Nephron progenitor cell (in vitro differentiated cells): ENCODE measurements around the gene PHACTR1.

Experiments used
- DNase-seq: peaks from one replicate; pipeline ENCODE4 v3.0.0; 2021
- H3K27ac Mint-ChIP-seq: 2 replicates; pipeline ENCODE4 v1.8.0; 2021; ENCODE audit warnings: mild to moderate bottlenecking, moderate library complexity, mixed read lengths
- H3K27me3 Mint-ChIP-seq: 2 replicates; pipeline ENCODE4 v1.8.0; 2021; ENCODE audit warnings: mild to moderate bottlenecking, low read depth, mixed read lengths; ENCODE audit not compliant: poor library complexity
- H3K36me3 Mint-ChIP-seq: 2 replicates; pipeline ENCODE4 v1.8.0; 2021; ENCODE audit warnings: low read depth, mixed read lengths
- H3K4me1 Mint-ChIP-seq: 2 replicates; pipeline ENCODE4 v1.8.0; 2021; ENCODE audit warnings: mixed read lengths
- H3K4me3 Mint-ChIP-seq: 2 replicates; pipeline ENCODE4 v1.8.0; 2021; ENCODE audit warnings: mild to moderate bottlenecking, moderate library complexity, mixed read lengths
- H3K9me3 Mint-ChIP-seq: 2 replicates; pipeline ENCODE4 v1.8.0; 2021; ENCODE audit warnings: mild to moderate bottlenecking, moderate library complexity, mixed read lengths
- TF ChIP-seq, protein P1 (sequence below): fragments of 200-600 bp; sonication (generic); IDR thresholded peaks from 2 replicates; pipeline ENCODE4 v1.5.0; 2021; ENCODE audit warnings: antibody characterized with exemption

The PHACTR1 gene

DNA sequence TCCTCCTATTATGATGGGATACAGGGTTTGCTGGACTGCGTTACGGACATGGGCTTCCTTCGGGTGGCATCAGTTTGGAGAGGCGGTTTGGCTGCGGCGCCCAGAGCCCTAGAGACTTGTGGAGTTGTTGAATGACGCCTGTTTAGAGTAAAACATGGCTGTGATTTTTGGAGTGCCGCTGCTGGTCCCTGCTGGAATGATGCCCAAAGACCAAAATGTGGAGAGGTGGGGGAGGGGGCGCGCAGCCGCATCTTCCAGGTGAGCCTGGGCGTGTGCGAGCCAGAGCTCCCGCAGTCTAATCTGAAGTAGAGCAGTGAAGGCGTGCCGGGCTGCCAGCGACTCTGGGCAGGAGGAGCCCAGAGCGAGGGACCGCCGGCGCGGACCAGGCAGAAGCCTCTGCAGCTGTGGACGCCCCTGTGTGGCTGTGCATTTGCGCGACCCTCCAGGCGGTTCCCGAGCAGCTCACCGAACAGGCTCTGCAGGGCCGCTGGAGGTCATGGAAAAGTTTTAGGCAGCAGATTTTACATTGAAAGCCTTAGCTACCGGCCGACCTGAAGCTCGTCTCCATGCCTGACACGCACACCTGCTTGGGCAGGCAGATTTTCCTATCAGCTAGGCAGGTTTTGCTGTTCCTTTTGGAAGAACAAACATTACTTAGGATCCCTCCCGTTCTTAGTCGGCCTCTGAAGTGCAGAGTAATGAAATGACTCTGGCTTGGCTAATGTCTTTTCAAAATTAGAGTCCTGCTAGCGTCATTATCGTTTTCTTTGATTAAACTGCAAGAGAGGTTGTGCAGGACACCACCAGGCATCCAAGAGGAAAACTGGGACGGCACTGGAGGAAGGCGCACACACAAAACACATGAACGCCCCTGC is 298.2 kb downstream of the PHACTR1 start:
- Mint-ChIP-seq H3K9me3 (no peaks in the 10 kb centered on the region), H3K4me1 (peaks cover 31% of the 10 kb centered on the region), H3K36me3 (no peaks in the 10 kb centered on the region), H3K27ac (no peak overlapping the region), H3K27me3 (peaks cover 87% of the 10 kb centered on the region), H3K4me3 (peak overlapping the region; percentile 78)
- TF ChIP-seq, protein P1, sequence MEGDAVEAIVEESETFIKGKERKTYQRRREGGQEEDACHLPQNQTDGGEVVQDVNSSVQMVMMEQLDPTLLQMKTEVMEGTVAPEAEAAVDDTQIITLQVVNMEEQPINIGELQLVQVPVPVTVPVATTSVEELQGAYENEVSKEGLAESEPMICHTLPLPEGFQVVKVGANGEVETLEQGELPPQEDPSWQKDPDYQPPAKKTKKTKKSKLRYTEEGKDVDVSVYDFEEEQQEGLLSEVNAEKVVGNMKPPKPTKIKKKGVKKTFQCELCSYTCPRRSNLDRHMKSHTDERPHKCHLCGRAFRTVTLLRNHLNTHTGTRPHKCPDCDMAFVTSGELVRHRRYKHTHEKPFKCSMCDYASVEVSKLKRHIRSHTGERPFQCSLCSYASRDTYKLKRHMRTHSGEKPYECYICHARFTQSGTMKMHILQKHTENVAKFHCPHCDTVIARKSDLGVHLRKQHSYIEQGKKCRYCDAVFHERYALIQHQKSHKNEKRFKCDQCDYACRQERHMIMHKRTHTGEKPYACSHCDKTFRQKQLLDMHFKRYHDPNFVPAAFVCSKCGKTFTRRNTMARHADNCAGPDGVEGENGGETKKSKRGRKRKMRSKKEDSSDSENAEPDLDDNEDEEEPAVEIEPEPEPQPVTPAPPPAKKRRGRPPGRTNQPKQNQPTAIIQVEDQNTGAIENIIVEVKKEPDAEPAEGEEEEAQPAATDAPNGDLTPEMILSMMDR: no peak
- DNase-seq: peak; percentile 48

DNA sequence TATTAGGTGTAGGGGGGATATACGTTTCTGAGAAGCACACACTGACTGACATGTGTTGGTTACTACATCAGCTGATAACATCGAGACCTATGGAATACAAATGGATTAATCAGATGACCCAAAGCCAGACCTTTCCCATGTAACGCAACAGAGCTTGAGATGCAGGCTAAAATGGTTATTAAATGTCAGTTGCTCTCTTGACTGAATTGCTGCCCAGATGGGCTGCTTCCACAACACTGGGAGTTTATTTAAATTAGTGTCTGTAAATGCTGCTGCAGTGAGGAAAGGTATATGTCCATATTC is 298.8 kb downstream of the PHACTR1 start:
- DNase-seq: no peak
- Mint-ChIP-seq H3K9me3 (peaks cover 2% of the 10 kb centered on the region), H3K27me3 (peaks cover 83% of the 10 kb centered on the region), H3K4me1 (peaks cover 31% of the 10 kb centered on the region), H3K4me3 (peak overlapping the region; percentile 78), H3K36me3 (no peaks in the 10 kb centered on the region), H3K27ac (no peak overlapping the region)
- TF ChIP-seq, protein P1: no peak

DNA sequence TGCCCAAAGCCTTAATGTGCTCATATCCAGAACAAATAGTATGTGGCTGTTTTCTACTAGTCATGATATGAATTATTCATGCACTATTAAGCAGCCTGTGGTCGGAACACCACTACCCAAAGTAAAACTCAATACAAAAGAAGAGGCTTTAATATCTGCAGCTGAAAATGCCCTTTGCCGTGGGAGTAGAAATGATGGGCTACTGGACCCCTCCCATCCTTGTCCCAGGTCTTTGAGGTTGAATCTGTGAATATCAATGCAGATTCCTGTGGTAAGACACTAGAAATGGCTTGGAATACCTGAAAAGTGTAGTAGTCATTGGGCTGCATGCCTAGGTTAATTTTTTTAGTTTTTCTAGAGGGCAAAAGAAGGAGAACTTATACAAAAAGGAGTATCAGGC is 308.0 kb downstream of the PHACTR1 start:
- Mint-ChIP-seq H3K36me3 (no peaks in the 10 kb centered on the region), H3K27me3 (peaks cover 6% of the 10 kb centered on the region), H3K4me3 (no peak overlapping the region), H3K4me1 (peaks cover 38% of the 10 kb centered on the region), H3K9me3 (peaks cover 14% of the 10 kb centered on the region), H3K27ac (no peak overlapping the region)
- no peak for DNase-seq
- TF ChIP-seq, protein P1: no peak

DNA sequence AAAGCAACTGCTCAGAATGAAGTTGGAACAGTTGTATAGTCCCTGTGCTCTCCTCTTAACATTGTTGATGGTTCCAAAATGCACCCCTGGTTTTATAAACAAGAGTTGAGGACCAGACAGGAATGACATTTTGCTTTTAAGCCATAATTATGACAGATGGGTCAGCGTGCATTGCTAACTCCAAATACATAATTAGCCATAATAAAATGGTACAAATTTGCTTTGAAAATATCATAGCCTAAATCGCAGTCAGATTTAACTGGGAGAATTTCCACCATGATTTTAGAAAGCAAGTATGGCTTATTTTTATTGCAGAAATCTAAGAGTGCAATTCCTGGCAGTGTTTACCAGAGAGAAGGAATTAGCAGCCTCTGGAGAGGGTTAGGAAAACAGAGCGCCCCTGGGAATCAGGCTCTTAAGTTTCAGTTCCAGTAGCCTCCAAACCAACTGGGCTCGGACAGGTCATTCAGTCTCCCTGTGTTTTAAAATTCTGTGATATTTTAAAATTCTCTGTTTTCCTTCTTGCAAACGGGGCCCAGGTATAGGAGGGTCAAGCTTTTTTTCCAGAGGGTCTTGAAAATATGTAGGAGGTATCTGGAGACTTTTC is 309.4 kb downstream of the PHACTR1 start:
- H3K4me3 Mint-ChIP-seq: peak overlapping the region; percentile 53
- no peaks in the 10 kb centered on the region for H3K36me3 Mint-ChIP-seq
- H3K27ac Mint-ChIP-seq: peak overlapping the region; percentile 94
- H3K9me3 Mint-ChIP-seq: peaks cover 7% of the 10 kb centered on the region
- peaks cover 2% of the 10 kb centered on the region for H3K27me3 Mint-ChIP-seq
- TF ChIP-seq, protein P1: no peak
- DNase-seq: no peak
- H3K4me1 Mint-ChIP-seq: peaks cover 38% of the 10 kb centered on the region

DNA sequence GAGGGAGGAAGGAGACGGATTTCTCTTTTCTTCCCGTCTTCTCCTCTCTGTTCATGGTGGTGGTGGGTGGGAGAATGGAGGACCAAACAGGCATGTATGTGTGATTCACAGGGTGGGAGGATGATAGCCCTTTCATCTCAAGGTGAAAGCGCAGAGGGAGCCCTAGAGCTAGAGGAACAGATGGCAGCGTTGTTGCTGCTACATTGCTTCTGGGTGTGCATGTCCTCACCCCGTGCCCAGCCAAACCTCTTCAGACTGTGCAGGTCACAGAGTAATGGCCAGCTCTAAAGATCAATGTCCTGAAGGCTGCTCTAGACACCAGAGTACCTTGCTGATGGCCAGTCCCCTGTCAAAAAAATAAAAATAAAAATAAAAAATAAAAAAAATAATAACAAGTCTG is 310.0 kb downstream of the PHACTR1 start:
- Mint-ChIP-seq H3K27ac (peak overlapping the region; percentile 94), H3K27me3 (peaks cover 2% of the 10 kb centered on the region), H3K9me3 (peaks cover 1% of the 10 kb centered on the region), H3K4me3 (peak overlapping the region; percentile 53), H3K36me3 (no peaks in the 10 kb centered on the region), H3K4me1 (peaks cover 38% of the 10 kb centered on the region)
- TF ChIP-seq, protein P1: no peak
- DNase-seq: peak; percentile 10

DNA sequence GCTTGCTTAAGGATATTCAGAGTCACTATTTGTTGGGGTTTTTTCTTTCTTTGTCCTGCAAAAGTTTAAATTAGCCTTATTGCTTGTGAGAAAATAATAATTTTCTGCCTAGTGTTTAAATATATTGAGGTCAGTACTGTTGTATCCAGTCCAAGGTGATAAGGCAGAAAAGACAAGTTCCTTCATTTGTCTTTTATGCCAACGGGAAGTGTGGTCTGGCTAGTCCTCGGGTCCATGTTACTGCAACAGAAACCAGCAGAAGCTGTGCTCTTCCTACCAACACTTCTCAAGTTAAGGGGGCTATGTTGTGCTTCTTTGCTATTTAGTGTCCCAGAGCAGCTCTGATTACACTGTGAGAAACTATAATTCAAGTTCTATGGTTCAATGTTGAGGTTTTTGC is 310.6 kb downstream of the PHACTR1 start:
- Mint-ChIP-seq H3K4me3 (no peak overlapping the region), H3K9me3 (no peaks in the 10 kb centered on the region), H3K27me3 (peaks cover 2% of the 10 kb centered on the region), H3K4me1 (peaks cover 38% of the 10 kb centered on the region), H3K36me3 (no peaks in the 10 kb centered on the region), H3K27ac (no peak overlapping the region)
- no peak for DNase-seq
- TF ChIP-seq, protein P1: no peak
